Neural progenitor cell (in vitro differentiated cells): Measurements from ENCODE around the gene TCF25.

Experiments used
- CTCF ChIP-seq: fragments of 200-600 bp; sonication (generic); IDR thresholded peaks from 2 replicates; pipeline ENCODE4 v1.5.1; 2017; ENCODE audit warnings: antibody characterized with exemption, mild to moderate bottlenecking
- EZH2phosphoT487 ChIP-seq: fragments of 200-600 bp; sonication (generic); IDR thresholded peaks from 2 replicates; pipeline ENCODE4 v1.6.1; 2017; ENCODE audit warnings: antibody characterized with exemption

GRCh38 chr16:89843409-89844350, 29.7 kb upstream of the TCF25 start:
- TF ChIP-seq EZH2phosphoT487 (no peak), CTCF (no peak)
